Melanocyte of skin (primary cell): ENCODE measurements around the gene CLVS2. TPM values are rescaled to one million over a fixed set of nuclear protein-coding genes. Genes with fewer than 3 reads are reported as not detected.

Source experiments
- total RNA-seq, 2 donors: library from RNA; depleted of rRNA; stranded (reverse); fragments of >200 nt; gene quantifications; 2 replicates each; pipeline ENCODE4 v1.2.3, GENCODE V29; 2012

Gene CLVS2, protein sequence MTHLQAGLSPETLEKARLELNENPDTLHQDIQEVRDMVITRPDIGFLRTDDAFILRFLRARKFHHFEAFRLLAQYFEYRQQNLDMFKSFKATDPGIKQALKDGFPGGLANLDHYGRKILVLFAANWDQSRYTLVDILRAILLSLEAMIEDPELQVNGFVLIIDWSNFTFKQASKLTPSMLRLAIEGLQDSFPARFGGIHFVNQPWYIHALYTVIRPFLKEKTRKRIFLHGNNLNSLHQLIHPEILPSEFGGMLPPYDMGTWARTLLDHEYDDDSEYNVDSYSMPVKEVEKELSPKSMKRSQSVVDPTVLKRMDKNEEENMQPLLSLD
- total RNA-seq, result not detected

DNA sequence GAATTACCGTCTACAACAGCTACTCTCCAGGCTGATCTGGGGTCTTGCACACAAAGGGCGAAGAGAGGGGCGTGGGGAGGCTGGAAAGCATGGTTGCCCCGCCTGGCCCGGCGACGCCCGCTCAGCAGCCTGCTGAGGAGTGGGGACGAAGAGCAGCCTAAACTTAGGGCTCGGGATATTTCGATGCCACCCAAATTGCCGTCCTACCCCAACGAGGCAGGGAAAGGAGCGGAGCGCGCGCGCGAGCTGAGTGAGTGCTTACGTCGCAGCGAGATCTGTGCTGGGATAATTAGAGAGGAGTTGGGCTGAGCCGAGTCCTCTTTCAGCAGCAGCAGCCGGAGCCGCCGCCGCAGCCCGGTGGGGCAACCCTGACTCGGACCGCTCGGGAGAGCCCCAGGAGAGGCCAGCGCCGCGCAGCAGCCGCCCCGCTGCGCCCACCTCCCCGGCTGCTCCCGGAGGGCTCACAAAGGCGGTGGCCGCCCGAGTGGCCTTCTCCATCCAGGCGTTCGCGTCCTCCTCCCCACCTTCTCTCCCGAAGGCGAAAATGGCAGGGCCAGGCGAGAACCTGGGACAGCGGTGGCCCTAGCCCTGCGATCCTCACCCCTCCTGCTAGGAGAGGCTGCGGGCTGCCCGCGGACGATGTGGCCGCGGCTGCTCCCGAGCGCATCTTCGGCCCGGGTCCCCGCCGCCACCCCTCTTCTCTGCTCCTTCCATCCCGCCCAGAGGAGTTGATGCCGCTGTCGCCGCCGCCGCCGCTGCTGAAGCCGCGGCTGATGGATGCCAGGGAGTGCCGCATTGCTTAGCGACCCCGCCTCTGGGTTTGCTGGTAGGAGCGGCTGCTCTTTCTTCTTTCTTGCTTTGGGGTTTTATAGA lies at the start of gene CLVS2:
CLVS2 (plus strand) TSS at position 315 of the 873 bp plus-strand sequence. CDS start 1,543 bp downstream, outside the sequence.

Other genes with a start within 250 kb of the CLVS2 start
- 10 to 100 TPM; 14.0 to 14.1 TPM for gene FABP7, start 216.5 kb upstream of the CLVS2 start, total RNA-seq
- 10 to 100 TPM; 40.0 to 45.8 TPM for gene SMPDL3A, start 207.0 kb upstream of the CLVS2 start, total RNA-seq